Amniotic stem cell (primary cell): ENCODE data around the gene ARPC1A.

Experiments
- DNase-seq: peaks from one replicate; lab custom pipeline; 2025; lab: John Stamatoyannopoulos, UW

The ARPC1A gene

DNA sequence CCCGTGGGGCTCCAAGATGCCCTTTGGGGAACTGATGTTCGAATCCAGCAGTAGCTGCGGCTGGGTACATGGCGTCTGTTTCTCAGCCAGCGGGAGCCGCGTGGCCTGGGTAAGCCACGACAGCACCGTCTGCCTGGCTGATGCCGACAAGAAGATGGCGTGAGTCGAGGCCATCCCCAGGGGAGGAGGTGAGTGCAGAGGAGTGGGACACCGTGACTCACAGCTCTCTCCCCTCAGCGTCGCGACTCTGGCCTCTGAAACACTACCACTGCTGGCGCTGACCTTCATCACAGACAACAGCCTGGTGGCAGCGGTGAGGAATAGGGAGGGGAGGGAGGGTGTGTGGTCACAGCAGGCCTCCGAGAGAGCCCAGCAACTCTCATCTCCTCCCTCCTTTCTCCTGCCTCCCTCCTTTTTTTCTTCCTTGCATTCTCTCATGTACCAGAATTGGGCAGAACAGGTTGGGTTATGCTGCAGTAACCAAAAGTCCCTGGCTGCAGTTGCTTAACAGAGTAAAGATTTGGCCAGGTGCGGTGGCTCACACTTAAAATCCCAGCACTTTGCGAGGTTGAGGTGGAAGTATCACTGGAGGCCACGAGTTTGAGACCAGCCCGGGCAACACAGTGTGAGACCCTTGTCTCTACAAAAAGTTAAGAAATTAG is 65.4 kb downstream of the ARPC1A start:
- no peak for DNase-seq

GRCh38 chr7:99392046-99392445 is 66.3 kb downstream of the ARPC1A start:
- DNase-seq: no peak

DNA sequence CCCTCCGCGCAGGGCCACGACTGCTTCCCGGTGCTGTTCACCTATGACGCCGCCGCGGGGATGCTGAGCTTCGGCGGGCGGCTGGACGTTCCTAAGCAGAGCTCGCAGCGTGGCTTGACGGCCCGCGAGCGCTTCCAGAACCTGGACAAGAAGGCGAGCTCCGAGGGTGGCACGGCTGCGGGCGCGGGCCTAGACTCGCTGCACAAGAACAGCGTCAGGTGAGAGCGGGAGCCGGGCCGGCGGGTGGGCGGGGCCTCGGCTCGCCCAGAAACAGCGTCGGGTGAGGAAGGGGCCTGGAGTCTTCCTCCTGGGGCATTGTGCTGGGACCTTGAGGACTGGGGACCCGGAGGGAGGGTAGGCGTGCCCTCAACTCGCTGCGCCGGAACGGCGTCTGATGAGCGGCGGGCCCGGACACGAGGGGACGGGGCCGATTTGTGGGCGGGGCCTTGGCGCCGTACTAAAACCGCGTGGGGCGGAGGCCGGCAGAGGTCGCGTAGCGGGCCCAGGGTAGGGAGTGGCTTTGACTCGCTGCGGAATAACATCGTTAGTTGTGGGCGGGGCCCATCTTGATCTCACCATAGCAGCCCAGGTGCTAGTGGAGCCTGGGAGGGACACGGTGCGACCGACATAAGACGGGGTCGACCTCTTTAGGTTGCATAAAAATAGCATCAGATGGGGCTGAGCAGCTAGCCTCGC is 67.1 kb downstream of the ARPC1A start:
- DNase-seq: no peak

DNA sequence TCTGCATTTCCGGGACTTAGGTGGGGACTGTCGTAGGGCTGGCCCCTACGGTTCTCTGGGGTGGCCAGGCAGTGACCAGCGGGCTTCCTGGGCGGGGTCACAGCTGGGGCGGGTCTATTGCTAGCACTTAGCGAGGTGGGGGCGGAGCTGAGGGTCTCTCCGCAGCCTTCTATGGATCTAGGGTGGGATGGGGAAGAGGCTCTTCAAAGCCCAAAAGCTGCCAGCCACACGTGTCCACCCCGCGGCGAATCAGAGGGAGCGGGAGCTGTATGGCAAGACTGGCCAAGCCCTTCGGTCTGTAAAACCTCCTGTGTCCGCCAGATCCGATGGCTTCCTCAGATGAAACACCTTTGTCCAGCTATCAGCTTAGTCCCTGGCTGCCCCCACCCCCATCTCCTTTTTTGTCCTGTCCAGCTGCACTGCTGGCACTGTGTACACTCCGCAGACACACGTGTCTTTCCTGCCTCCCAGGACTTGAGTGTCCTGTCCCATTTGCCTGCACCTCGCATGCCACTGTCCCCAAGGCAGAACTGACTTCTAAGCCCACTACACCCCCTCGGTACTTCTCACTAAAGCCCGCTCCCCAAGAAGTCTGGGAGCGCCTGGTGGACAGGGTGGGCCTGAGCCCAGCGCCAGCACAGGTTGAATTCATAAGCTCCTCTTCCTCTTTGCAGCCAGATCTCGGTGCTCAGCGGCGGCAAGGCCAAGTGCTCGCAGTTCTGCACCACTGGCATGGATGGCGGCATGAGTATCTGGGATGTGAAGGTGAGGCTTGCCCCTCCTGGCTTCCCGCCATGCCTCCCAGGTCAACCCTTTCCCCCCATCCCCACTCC is 67.9 kb downstream of the ARPC1A start:
- no peak for DNase-seq

DNA sequence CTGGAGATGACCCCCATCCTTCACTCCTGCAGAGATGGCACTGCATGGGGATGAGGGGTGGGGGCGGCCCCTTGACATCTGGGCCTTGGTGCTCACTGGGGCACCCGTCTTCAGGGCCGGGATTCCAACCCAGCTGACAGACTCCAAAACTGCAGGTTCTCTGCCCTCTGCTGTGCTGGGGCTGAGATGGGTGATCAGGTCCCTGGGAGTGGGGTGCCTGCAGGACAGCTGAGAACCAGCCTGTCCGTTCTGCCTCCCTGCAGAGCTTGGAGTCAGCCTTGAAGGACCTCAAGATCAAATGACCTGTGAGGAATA is 68.4 kb downstream of the ARPC1A start:
- no peak for DNase-seq

DNA sequence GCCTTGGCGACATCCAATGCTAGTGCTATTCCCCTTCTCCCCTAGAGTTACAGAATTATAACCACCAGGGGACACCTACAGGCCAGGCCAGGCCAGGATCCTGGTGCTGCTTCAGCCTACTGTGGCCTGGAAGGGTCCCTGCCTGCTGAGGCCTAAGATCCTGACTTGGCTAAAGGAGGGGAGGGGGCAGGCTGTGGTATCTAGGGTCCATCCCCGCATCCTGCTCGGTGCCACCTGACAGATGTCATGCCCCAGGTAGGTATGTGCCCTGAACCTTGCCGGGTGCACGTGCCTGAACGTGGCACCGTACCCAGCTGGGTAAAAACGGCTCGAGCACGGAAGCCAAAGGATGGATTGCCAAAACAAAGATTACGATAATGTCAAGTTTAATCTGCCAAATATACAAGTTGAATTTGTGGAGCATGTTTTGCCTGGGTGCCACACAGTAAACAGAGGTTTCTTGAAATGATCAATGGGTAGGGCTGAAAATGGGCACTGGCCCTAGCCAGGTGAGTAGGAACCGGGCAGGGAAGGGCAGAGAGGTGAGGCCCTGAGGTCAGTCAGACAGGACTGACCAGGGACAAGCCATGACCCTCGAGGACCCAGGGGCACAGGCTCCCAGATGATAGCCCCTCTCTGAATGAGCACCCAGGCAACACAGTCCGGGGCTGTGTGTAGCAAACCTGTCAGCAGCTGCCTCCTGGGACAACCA is 70.1 kb downstream of the ARPC1A start:
- no peak for DNase-seq

DNA sequence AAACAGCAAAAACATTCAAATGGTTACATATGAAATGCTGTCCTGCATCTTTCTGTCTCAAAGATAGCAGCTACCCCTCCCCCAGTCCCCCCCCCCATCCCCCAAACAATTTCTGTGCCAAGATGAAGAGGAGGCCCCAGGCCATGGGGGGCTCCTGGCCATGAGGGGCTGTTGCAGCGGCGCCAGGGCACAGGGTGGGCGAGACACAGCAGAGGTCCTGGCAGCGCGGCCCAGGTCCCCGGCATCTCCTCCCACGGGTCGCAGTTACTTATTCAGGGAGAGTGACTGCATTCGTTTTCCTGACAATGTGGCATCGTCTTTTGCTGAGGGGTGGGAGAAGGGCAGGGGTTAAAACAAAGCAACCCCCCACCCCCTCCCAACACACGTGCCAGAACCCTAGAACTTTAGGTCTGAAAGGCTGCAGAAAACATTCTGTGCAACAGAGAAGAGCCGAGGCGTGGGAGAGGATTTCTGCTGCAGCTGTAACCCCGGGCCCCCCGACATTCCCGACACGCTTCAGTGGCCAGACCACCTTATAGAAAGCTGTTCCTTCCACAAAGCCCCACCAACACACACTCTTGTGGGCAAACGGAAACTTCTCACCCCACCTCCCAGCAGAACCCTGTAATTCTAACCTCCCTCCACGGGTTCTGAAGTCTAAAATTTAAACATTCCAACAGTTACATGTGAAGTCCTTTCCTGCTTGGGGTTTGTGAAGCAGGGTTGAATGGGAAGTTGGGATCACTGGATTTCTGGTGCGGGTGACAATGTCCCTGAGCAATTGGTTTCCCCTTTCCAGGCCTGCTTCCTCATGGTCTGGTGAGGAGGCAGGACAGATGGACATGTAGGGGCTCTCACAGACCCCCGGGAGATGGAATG is 71.0 kb downstream of the ARPC1A start:
- DNase-seq: no peak

DNA sequence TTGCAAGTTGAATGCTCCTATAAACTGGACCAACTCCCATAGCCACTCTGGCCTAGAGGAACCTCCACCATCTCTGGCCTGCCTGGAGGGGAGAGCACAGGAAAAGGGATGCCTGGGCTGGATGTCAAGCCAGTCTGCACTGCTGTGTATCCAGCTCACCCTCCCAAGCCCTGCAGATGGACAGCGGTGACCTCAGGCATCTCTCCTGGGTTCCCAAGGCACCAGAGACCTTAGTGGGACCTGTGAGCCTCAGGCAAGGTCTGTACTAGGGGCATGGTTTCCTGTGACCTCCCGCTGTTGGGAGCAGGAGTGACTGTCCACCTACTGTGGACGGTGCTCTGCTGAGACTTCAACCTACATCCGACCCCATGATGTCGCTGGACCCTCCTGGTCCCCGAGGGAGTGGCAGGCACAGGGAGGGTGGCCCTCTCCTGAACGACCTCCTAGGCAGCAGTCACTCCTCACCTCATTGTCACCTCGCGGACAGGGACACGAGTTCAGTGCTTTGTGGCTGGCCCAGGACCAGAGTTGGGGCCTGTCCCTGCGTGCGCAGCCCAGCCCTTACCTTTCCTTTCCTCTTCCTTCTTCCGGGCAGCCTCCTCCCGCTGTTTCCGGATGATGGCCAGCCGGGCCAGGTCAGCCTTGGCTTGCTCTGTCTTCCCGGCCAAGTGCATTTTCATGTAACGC is 71.7 kb downstream of the ARPC1A start:
- no peak for DNase-seq

DNA sequence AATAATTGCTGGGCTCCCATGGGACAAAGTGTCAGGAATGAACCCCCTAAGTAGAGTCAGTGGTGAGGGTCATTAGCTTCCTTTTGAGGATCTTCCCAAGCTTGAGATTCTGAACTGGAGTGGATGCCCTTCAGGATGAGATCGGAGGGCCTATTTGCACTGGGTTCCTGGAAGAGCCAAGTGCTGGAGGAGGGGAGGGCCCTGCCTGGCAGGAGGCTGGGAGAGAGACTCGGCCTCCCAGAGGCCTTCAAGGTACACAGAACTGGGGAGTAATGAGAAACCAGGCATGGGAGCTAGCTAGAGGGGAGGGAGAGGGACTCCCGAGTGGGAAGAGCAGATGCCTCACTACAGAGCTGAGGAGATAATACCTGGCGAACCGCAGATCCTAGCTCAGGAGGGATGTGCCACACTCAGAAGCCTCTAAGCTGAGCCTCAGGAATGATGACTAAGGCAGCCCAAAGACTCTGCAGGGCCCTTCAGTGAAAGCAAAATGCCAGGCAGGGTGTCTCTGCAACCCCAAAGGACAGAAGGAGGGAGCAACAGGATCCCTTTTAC is 73.3 kb downstream of the ARPC1A start:
- no peak for DNase-seq

GRCh38 chr7:99399597-99399996 is 73.9 kb downstream of the ARPC1A start:
- DNase-seq: no peak

DNA sequence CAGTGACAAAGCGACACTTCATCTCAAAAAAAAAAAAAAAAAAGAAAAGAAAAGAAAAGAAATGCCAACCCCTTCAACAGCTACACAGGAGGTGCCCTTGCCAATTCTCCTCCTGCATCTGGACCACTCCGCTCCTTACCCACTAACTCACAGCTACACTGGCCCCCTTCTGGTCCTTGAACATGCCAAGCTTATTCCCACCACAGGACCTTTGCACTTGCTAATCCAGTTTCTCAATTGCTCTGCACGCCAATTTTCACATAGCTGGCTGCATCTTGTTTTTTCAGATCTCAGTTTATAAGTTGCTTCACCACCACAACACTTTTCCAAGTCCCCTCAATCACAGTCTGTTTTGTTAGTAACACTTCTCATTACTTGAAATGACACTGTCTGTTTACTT is 77.2 kb downstream of the ARPC1A start:
- no peak for DNase-seq

DNA sequence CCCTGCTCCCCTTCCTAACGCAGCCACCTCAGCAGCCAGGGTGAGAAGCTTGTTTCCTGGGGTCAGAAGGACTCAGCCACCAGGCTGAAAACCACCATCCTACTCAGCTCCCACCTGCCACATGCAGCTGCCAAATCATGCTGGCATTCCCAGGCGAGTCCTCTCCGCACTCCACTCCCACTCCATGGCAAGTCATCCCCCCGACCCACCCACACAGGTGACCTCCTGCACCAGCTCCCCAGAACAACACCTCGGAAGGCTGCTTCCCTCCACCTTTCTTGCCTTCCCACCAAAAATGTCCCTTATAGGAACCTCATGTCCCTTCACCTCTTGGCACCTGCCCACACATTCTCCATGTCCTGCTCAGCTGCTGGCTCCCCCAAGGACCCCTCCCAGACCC is 78.1 kb downstream of the ARPC1A start:
- DNase-seq: no peak

- no peak for DNase-seq
These were observed 78.7 kb downstream of the ARPC1A start for GRCh38 chr7:99404235-99404976.

DNA sequence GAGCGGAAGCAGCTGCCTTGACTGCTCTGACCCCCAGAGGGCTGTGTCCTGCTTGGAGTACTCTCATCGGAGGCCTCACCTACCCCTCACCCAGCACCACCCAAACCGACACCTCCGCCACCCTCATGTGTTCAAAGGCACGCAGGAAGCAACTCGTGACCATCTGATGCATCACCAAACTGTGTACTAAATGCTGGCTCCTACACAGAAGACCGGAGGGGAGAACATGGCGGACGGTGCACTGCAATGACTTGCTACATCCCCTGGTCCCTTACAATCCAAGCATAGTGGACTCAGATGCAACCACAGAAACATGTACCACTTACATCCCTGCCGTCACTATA is 79.3 kb downstream of the ARPC1A start:
- DNase-seq: no peak

GRCh38 chr7:99406557-99406956 is 80.9 kb downstream of the ARPC1A start:
- DNase-seq: no peak

DNA sequence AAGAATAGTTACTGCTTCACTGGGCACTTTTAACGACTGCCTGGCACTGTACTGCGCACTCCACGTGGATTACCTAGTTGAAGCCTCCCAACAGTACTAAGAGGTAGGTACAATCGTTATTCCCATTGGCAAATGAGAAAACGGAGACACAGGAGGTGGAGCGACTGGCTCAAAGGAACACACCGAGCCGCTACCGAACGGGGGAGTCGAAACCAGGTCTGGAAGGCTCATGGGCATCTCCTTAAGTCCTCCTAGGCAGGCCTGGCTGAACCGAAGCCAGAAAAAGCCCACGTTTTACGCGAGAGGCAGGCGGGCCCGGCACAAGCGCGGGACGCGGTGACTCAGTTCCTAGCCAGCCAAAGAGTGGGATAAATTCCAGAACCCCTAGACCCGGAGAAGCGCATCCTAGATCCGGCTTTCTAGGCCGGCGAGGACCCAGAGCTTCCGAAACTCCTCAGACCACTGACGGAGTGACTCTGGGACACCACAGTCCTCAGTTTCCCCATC is 82.2 kb downstream of the ARPC1A start:
- DNase-seq: peak; percentile 68

GRCh38 chr7:99408379-99409191 is 82.9 kb downstream of the ARPC1A start, which contains the start of the genes BUD31 and PDAP1:
Gene BUD31, plus strand, starts transcription at chr7:99408969. Its CDS starts 2,124 bp downstream, at chr7:99411093.
Gene PDAP1, minus strand, starts transcription at chr7:99408597. Its CDS starts 49 bp downstream, at chr7:99408548.
- peak; percentile 88 for DNase-seq

DNA sequence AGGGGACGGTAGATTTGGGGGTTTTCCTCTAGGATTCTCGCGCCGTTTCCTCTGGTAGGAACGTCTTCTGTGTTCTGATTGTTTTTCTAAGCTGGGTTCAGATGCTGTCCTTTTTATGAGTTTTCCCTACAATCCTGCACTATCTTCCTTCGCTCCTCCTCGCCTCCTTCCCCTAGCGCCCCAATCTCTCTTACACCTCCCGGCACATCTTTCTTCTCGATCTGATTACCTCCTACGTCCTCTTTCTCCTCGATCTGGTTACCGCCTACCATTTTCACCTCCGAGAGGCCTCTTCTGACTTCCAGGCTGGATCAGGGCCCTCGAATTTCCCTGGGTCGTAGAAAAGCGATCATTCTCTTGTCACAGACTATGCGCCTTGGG is 83.5 kb downstream of the ARPC1A start:
- DNase-seq: no peak

DNA sequence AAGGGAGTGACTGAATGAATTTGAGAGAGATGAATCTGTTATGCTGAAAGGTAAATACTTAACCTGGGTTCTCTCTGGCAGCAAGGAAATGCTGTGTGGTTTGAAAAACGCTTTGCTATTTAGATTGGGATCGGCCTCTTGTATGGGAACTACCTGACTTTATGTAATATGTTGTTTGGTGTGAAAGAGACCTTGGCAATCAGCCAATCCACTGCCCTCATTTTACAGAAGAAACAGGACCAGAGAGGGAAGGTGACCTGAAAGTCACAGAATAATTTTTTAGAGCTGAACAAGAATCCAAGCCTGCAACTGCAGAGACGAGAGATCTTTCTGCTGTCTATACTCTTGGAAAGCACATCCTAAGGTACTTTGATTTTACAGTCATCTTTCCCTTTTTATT is 84.1 kb downstream of the ARPC1A start:
- DNase-seq: no peak
